ENCODE data around the gene MEIS1. TPM values are rescaled to one million over a fixed set of nuclear protein-coding genes. Genes with fewer than 3 reads are reported as not detected.

Gene MEIS1
- total and polyA plus RNA-seq, 2 of the 8 experiments (the other 6 are each of a cell fraction or from before 2014, with no cell fraction given) = 0.17 to 1.2 TPM

DNA sequence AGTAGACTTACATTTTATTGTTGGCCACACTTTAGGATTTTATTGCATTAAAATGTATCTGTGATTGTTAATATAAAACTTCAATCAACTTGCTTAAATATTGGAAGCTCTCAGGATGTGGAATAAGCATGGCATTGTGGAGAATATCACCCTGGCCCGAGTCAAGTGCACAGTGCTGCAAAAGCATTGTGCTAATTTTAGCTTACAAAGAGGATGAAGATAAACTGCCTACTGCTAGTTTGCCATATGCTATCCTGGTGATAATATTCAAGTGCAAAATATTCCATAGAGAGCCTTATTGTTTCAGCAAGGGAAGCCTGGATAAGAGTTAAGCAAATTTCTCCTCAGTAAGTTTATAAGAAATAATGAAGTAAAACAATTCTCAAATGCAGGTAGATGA lies 54.5 kb downstream of the MEIS1 start:
- Histone ChIP-seq H2BK12ac (ENCODE audit: low read depth, low read length) (no peak overlapping the region), H3K56ac (replicated peaks; ENCODE audit: insufficient read length, low read depth, low read length) (no peak overlapping the region), H3K23ac (ENCODE audit: insufficient read length) (no peak overlapping the region), H2BK5ac (ENCODE audit: low read depth, low read length) (no peak overlapping the region), H2BK120ac (replicated peaks; ENCODE audit: low read depth, low read length) (no peak overlapping the region), H3K9ac (replicated peaks in 1 of 4; ENCODE audit: extremely low read depth in 1 of 4, low read depth in 3 of 4, low read length in 3 of 4) (no peak overlapping the region), H4K20me1 (replicated peaks in 1 of 2; ENCODE audit: control insufficient read depth in 1 of 2, insufficient read depth in 2 of 2, low read length in 2 of 2) (no peaks in the 10 kb centered on the region), H3K23me2 (ENCODE audit: low read depth, low read length) (no peaks in the 10 kb centered on the region), H3K4me3 (ENCODE audit: extremely low read depth in 1 of 4, insufficient read depth in 2 of 4, low read depth in 3 of 4, low read length in 4 of 4) (no peak overlapping the region), H4K5ac (ENCODE audit: insufficient read length, low read depth, low read length) (no peak overlapping the region), H4K91ac (replicated peaks; ENCODE audit: insufficient read length, low read length) (no peak overlapping the region), H2BK15ac (ENCODE audit: low read length) (no peak overlapping the region), H3K27me3 (replicated peaks in 1 of 4; ENCODE audit: control insufficient read depth in 3 of 4, extremely low read depth in 1 of 4, insufficient read depth in 3 of 4, low read length in 3 of 4) (no peaks in the 10 kb centered on the region), H3K36me3 (ENCODE audit: control insufficient read depth in 2 of 4, insufficient read depth in 4 of 4, low read length in 3 of 4) (no peaks in the 10 kb centered on the region), H2AFZ (ENCODE audit: low read length) (no peak overlapping the region), H4K8ac (ENCODE audit: extremely low read depth, insufficient read depth, low read length) (no peak overlapping the region), H3K4ac (replicated peaks; ENCODE audit: insufficient read length, low read depth, low read length) (no peak overlapping the region), H3K18ac (ENCODE audit: extremely low read depth, low read length) (no peak overlapping the region), H3K4me2 (ENCODE audit: insufficient read depth in 1 of 2, low read depth in 2 of 2, low read length in 2 of 2) (no peak overlapping the region), H3K79me2 (ENCODE audit: control insufficient read depth in 1 of 2, insufficient read depth in 2 of 2, low read length in 2 of 2) (no peaks in the 10 kb centered on the region), H2AK5ac (ENCODE audit: low read depth, low read length) (no peak overlapping the region), H3K27ac (ENCODE audit: low read depth, low read length) (no peak overlapping the region), H3K79me1 (ENCODE audit: low read depth, low read length) (no peaks in the 10 kb centered on the region), H3K9me3 (ENCODE audit: insufficient read depth in 2 of 2, low read depth in 1 of 2, low read length in 1 of 2) (no peaks in the 10 kb centered on the region), H3K4me1 (replicated peaks in 1 of 4; ENCODE audit: control insufficient read depth in 3 of 4, insufficient read depth in 4 of 4, low read length in 3 of 4) (peaks cover 0 to 13% (median 1%) of the 10 kb centered on the region in 4 experiments; a peak in 3 of 7 replicates), H2BK20ac (ENCODE audit: low read length) (no peak overlapping the region), H3K14ac (ENCODE audit: insufficient read length) (no peak overlapping the region)
- FAIRE-seq (no peak), DNase-seq (ENCODE audit: low read depth in 1 of 2, low spot score in 2 of 2) (no peak)
- CTCF ChIA-PET (ENCODE audit: partially characterized antibody) = interaction anchor here (1.1 to 2.5 kb wide), 2 partner anchors 8 to 10 kb away, joined by 4 to 8 read pairs; no protein-coding TSS in a partner anchor
- 82% methylated on average over 1 of the region's 1 CpG; no CpG with 5 or more reads in 1 of the 2 experiments for WGBS, 2 experiments (ENCODE audit: extremely low coverage in 1 of 2, insufficient coverage in 1 of 2, insufficient read length in 1 of 2, insufficient replicate concordance in 2 of 2, low coverage in 1 of 2, low lambda C conversion rate in 2 of 2, missing lambda C conversion rate in 1 of 2)
- POLR2A ChIA-PET (ENCODE audit: partially characterized antibody) = no interaction called here
- TF ChIP-seq POU5F1 (IDR thresholded peaks at IDR 0.05; ENCODE audit: low read depth, low read length) (no peak), SIN3A (conservative IDR thresholded peaks at IDR 0.05 in 1 of 2, IDR thresholded peaks at IDR 0.05 in 1 of 2; ENCODE audit: low read depth in 1 of 2, low read length in 2 of 2) (no peak), SP4 (IDR thresholded peaks at IDR 0.05; ENCODE audit: low read length) (no peak), HDAC2 (IDR thresholded peaks at IDR 0.05; ENCODE audit: borderline replicate concordance in 1 of 2, low read depth in 2 of 2, low read length in 2 of 2) (no peak), SP2 (IDR thresholded peaks at IDR 0.05; ENCODE audit: low read length) (no peak), BACH1 (IDR thresholded peaks at IDR 0.05; ENCODE audit: low read length) (no peak), BRCA1 (IDR thresholded peaks at IDR 0.05; ENCODE audit: low read depth, low read length) (no peak), SAP30 (IDR thresholded peaks at IDR 0.05; ENCODE audit: insufficient read depth, insufficient replicate concordance, low read length) (no peak), KDM1A (IDR thresholded peaks at IDR 0.05; ENCODE audit: borderline replicate concordance, low read length) (no peak), CEBPB (IDR thresholded peaks at IDR 0.05; ENCODE audit: low read depth, low read length) (no peak), CBX8 (IDR thresholded peaks at IDR 0.05; ENCODE audit: borderline replicate concordance, low read depth, low read length) (no peak), JUND (IDR thresholded peaks at IDR 0.05; ENCODE audit: low read length) (no peak)
- TF ChIP-seq, protein P1, sequence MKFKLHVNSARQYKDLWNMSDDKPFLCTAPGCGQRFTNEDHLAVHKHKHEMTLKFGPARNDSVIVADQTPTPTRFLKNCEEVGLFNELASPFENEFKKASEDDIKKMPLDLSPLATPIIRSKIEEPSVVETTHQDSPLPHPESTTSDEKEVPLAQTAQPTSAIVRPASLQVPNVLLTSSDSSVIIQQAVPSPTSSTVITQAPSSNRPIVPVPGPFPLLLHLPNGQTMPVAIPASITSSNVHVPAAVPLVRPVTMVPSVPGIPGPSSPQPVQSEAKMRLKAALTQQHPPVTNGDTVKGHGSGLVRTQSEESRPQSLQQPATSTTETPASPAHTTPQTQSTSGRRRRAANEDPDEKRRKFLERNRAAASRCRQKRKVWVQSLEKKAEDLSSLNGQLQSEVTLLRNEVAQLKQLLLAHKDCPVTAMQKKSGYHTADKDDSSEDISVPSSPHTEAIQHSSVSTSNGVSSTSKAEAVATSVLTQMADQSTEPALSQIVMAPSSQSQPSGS (IDR thresholded peaks at IDR 0.05; ENCODE audit: low read length) = no peak

Data from H1 (cell line).